GM12878 (cell line): ENCODE data around the gene CNTRL. TPM values are rescaled to one million over a fixed set of nuclear protein-coding genes. Genes with fewer than 3 reads are reported as not detected.

Experiments used
- CEBPZ ChIP-seq: fragments of 150-350 bp; IDR thresholded peaks from 2 replicates; pipeline ENCODE4 v1.6.1; 2016; ENCODE audit warnings: low read depth, low read length
- CHD2 ChIP-seq: IDR thresholded peaks from 2 replicates; pipeline ENCODE4 v1.6.1; 2011; ENCODE audit warnings: low read depth, low read length, improper control_type of control experiment, borderline replicate concordance
- CTCF ChIP-seq, 3 experiments: IDR thresholded peaks in 2 of 3; conservative IDR thresholded peaks in 1 of 3; 2 replicates each; pipeline ENCODE4 v1.5.1; 2011; ENCODE audit warnings: low read depth in 3 of 3, low read length in 3 of 3, mild to moderate bottlenecking in 3 of 3, control low read depth in 2 of 3, moderate library complexity in 2 of 3, inconsistent platforms in 1 of 3, mixed read lengths in 1 of 3; ENCODE audit not compliant: control insufficient read depth in 2 of 3, insufficient read depth in 1 of 3; ENCODE audit errors: extremely low read depth in 1 of 3
- FOXM1 ChIP-seq: IDR thresholded peaks from 2 replicates; pipeline ENCODE4 v1.6.1; 2012; ENCODE audit warnings: low read depth, mild to moderate bottlenecking, inconsistent platforms, low read length, moderate library complexity
- HDGF ChIP-seq: fragments of 450-650 bp; IDR thresholded peaks from 2 replicates; pipeline ENCODE4 v1.6.1; 2016; ENCODE audit warnings: antibody characterized with exemption
- NFXL1 ChIP-seq: fragments of 450-650 bp; IDR thresholded peaks from 2 replicates; pipeline ENCODE4 v1.6.1; 2017; ENCODE audit warnings: antibody characterized with exemption, mild to moderate bottlenecking, borderline replicate concordance
- POLR2AphosphoS5 ChIP-seq: IDR thresholded peaks from 2 replicates; pipeline ENCODE4 v1.6.1; 2011; ENCODE audit warnings: mild to moderate bottlenecking, low read length, inconsistent platforms
- PRDM15 ChIP-seq: fragments of 450-650 bp; formaldehyde crosslinking; IDR thresholded peaks from 2 replicates; pipeline ENCODE4 v1.4.0; 2020; ENCODE audit warnings: mild to moderate bottlenecking, moderate library complexity
- RAD21 ChIP-seq: IDR thresholded peaks from 2 replicates; pipeline ENCODE4 v1.6.1; 2011; ENCODE audit warnings: mild to moderate bottlenecking, low read depth, low read length, moderate library complexity; ENCODE audit not compliant: insufficient read depth
- RBBP5 ChIP-seq: fragments of 200-600 bp; sonication (generic); conservative IDR thresholded peaks from 2 replicates; pipeline ENCODE4 v1.6.1; 2016
- RCOR1 ChIP-seq: conservative IDR thresholded peaks from 2 replicates; pipeline ENCODE4 v1.6.1; 2012; ENCODE audit warnings: low read depth, low read length, improper control_type of control experiment
- STAT3 ChIP-seq: IDR thresholded peaks from 2 replicates; pipeline ENCODE4 v1.6.1; 2011; ENCODE audit warnings: low read depth, low read length, improper control_type of control experiment
- SUZ12 ChIP-seq: fragments of 200-600 bp; sonication (generic); IDR thresholded peaks from one replicate; pipeline ENCODE4 v1.6.1; 2018; ENCODE audit warnings: antibody characterized with exemption, mild to moderate bottlenecking; ENCODE audit not compliant: unreplicated experiment
- ZNF207 ChIP-seq: fragments of 450-650 bp; IDR thresholded peaks from 2 replicates; pipeline ENCODE4 v1.6.1; 2014; ENCODE audit warnings: antibody characterized with exemption, mild to moderate bottlenecking, borderline replicate concordance
- ZNF592 ChIP-seq: fragments of 450-650 bp; IDR thresholded peaks from 2 replicates; pipeline ENCODE4 v1.6.1; 2017; ENCODE audit warnings: mild to moderate bottlenecking, moderate library complexity
- polyA plus RNA-seq, 11 experiments: library from polyadenylated mRNA; depleted of rRNA in 4 of 11; unstranded in 6 of 11; stranded (reverse) in 5 of 11; fragments of >200 nt; fragmentation: Nextera tagmentation in 4 of 11; fragmentation: Illumina TruSeq in 1 of 11; extraction: Ambion mirVana in 4 of 11; extraction: Trizol in 1 of 11; gene quantifications; 1 replicate in 1 of 11; 2 replicates in 10 of 11; pipeline versions ENCODE4 v1.2.1 to v1.2.3, GENCODE V29; 2011 to 2016; ENCODE audit warnings: inconsistent platforms in 2 of 11, missing spikeins in 2 of 11, low read depth in 1 of 11
- total RNA-seq, 4 experiments: library from RNA; depleted of rRNA in 3 of 4; stranded (reverse); fragments of >200 nt in 3 of 4; fragmentation: Illumina TruSeq in 1 of 4; extraction: Trizol in 1 of 4; gene quantifications; 2 replicates each; pipeline versions ENCODE4 v1.2.1 to v1.2.3, GENCODE V29; 2013 to 2021

CNTRL gene
- total and polyA plus RNA-seq, 10 of the 15 experiments (the other 5 are each of a cell fraction or from before 2014, with no cell fraction given), result 20.0 to 65.4 (median 38.8) TPM

GRCh38 chr9:121122246-121123032 is 47.7 kb downstream of the CNTRL start (continued):
- TF ChIP-seq PRDM15, result no peak
- TF ChIP-seq CTCF (IDR thresholded peaks at IDR 0.05 in 2 of 3, conservative IDR thresholded peaks at IDR 0.05 in 1 of 3; ENCODE audit: control insufficient read depth in 2 of 3, extremely low read depth in 1 of 3, insufficient read depth in 1 of 3, low read depth in 3 of 3, low read length in 3 of 3), result no peak
- no peak for TF ChIP-seq CHD2
- no peak for TF ChIP-seq NFXL1
- no peak for TF ChIP-seq STAT3
- no peak for TF ChIP-seq SUZ12
- no peak for TF ChIP-seq ZNF592
- TF ChIP-seq ZNF207, result no peak
- no peak for TF ChIP-seq FOXM1
- TF ChIP-seq RBBP5, result no peak
- no peak for TF ChIP-seq RAD21
- no peak for TF ChIP-seq RCOR1
- no peak for TF ChIP-seq POLR2AphosphoS5
- peak; percentile 38; the same call in 1 of the 2 replicates for TF ChIP-seq HDGF
- no peak for TF ChIP-seq CEBPZ
